ENCODE results near the gene ADAMTS3. TPM values are rescaled to one million over a fixed set of nuclear protein-coding genes. Genes with fewer than 3 reads are reported as not detected.

The ADAMTS3 gene
- total RNA-seq, 1 donor from 2014 or later, result 7.4 TPM

- no peaks in the 10 kb centered on the region for H3K9me3 Mint-ChIP-seq (ENCODE audit: unreplicated experiment)
- H3K27me3 Mint-ChIP-seq (ENCODE audit: unreplicated experiment), result no peaks in the 10 kb centered on the region
- no peaks in the 10 kb centered on the region for H3K36me3 Mint-ChIP-seq (ENCODE audit: low read depth, unreplicated experiment)
- no peak for DNase-seq (ENCODE audit: low spot score)
- H3K27ac Mint-ChIP-seq (ENCODE audit: unreplicated experiment), result no peak overlapping the region
- H3K4me1 Mint-ChIP-seq (ENCODE audit: unreplicated experiment), result no peaks in the 10 kb centered on the region
- no peak for TF ChIP-seq CTCF (IDR thresholded peaks at IDR 0.05; ENCODE audit: unreplicated experiment)
- no peak overlapping the region for H3K4me3 Mint-ChIP-seq (ENCODE audit: unreplicated experiment)
These were observed 208.9 kb downstream of the ADAMTS3 start for GRCh38 chr4:72360075-72360474.

GRCh38 chr4:72358483-72358882, 210.5 kb downstream of the ADAMTS3 start:
- no peak overlapping the region for H3K4me3 Mint-ChIP-seq (ENCODE audit: unreplicated experiment)
- no peaks in the 10 kb centered on the region for H3K27me3 Mint-ChIP-seq (ENCODE audit: unreplicated experiment)
- TF ChIP-seq CTCF (IDR thresholded peaks at IDR 0.05; ENCODE audit: unreplicated experiment), result no peak
- no peak for DNase-seq (ENCODE audit: low spot score)
- no peaks in the 10 kb centered on the region for H3K36me3 Mint-ChIP-seq (ENCODE audit: low read depth, unreplicated experiment)
- H3K27ac Mint-ChIP-seq (ENCODE audit: unreplicated experiment), result no peak overlapping the region
- H3K9me3 Mint-ChIP-seq (ENCODE audit: unreplicated experiment), result no peaks in the 10 kb centered on the region
- H3K4me1 Mint-ChIP-seq (ENCODE audit: unreplicated experiment), result no peaks in the 10 kb centered on the region

- no peaks in the 10 kb centered on the region for H3K27me3 Mint-ChIP-seq (ENCODE audit: unreplicated experiment)
- no peak overlapping the region for H3K27ac Mint-ChIP-seq (ENCODE audit: unreplicated experiment)
- TF ChIP-seq CTCF (IDR thresholded peaks at IDR 0.05; ENCODE audit: unreplicated experiment), result no peak
- H3K9me3 Mint-ChIP-seq (ENCODE audit: unreplicated experiment), result no peaks in the 10 kb centered on the region
- no peaks in the 10 kb centered on the region for H3K36me3 Mint-ChIP-seq (ENCODE audit: low read depth, unreplicated experiment)
- H3K4me1 Mint-ChIP-seq (ENCODE audit: unreplicated experiment), result no peaks in the 10 kb centered on the region
- DNase-seq (ENCODE audit: low spot score), result no peak
- no peak overlapping the region for H3K4me3 Mint-ChIP-seq (ENCODE audit: unreplicated experiment)
These were observed 211.1 kb downstream of the ADAMTS3 start for GRCh38 chr4:72357908-72358307.

- Mint-ChIP-seq H3K27ac (ENCODE audit: unreplicated experiment) (no peak overlapping the region), H3K4me3 (ENCODE audit: unreplicated experiment) (no peak overlapping the region), H3K4me1 (ENCODE audit: unreplicated experiment) (no peaks in the 10 kb centered on the region), H3K9me3 (ENCODE audit: unreplicated experiment) (no peaks in the 10 kb centered on the region), H3K27me3 (ENCODE audit: unreplicated experiment) (no peaks in the 10 kb centered on the region), H3K36me3 (ENCODE audit: low read depth, unreplicated experiment) (no peaks in the 10 kb centered on the region)
- DNase-seq (ENCODE audit: low spot score), result no peak
- no peak for TF ChIP-seq CTCF (IDR thresholded peaks at IDR 0.05; ENCODE audit: unreplicated experiment)
These were observed 216.3 kb downstream of the ADAMTS3 start for GRCh38 chr4:72352711-72353110.

GRCh38 chr4:72351521-72351920, 217.5 kb downstream of the ADAMTS3 start:
- Mint-ChIP-seq H3K36me3 (ENCODE audit: low read depth, unreplicated experiment) (no peaks in the 10 kb centered on the region), H3K27me3 (ENCODE audit: unreplicated experiment) (no peaks in the 10 kb centered on the region), H3K9me3 (ENCODE audit: unreplicated experiment) (no peaks in the 10 kb centered on the region), H3K4me1 (ENCODE audit: unreplicated experiment) (no peaks in the 10 kb centered on the region), H3K27ac (ENCODE audit: unreplicated experiment) (no peak overlapping the region), H3K4me3 (ENCODE audit: unreplicated experiment) (no peak overlapping the region)
- TF ChIP-seq CTCF (IDR thresholded peaks at IDR 0.05; ENCODE audit: unreplicated experiment), result no peak
- DNase-seq (ENCODE audit: low spot score), result no peak
